OCI-LY1 (cell line): Measurements from ENCODE around the gene NECAP2.
A peak's percentile ranks its signal among the peaks of the same experiment; 100 is the strongest.
"Not testable (repeated sequence)": the region's sequence is repeated elsewhere in the genome, so short reads cannot be mapped to it uniquely, and the experiment has no call there.

Experiments used
- H2AFZ ChIP-seq: fragments of 200-600 bp; sonication (generic), shearing (Covaris generic); 2 replicates; pipeline ENCODE4 v1.6.0; 2014; ENCODE audit warnings: antibody characterized with exemption, mild to moderate bottlenecking, low read length
- H3F3A ChIP-seq: fragments of 200-600 bp; sonication (generic), shearing (Covaris generic); 2 replicates; pipeline ENCODE4 v1.6.0; 2014; ENCODE audit warnings: mild to moderate bottlenecking, antibody characterized with exemption, low read length, moderate library complexity; ENCODE audit not compliant: insufficient read depth
- H3K27ac ChIP-seq: fragments of 200-600 bp; sonication (generic); 2 replicates; pipeline ENCODE4 v1.5.1; 2014; ENCODE audit warnings: low read length, mixed run types, mild to moderate bottlenecking, low read depth; ENCODE audit not compliant: poor library complexity, severe bottlenecking
- H3K27me3 ChIP-seq: fragments of 200-600 bp; sonication (generic); 2 replicates; pipeline ENCODE4 v1.6.0; 2014; ENCODE audit warnings: antibody characterized with exemption, mild to moderate bottlenecking, low read length, moderate library complexity; ENCODE audit not compliant: insufficient read depth
- H3K36me3 ChIP-seq: fragments of 200-600 bp; sonication (generic); 2 replicates; pipeline ENCODE4 v1.6.1; 2014; ENCODE audit warnings: mild to moderate bottlenecking, antibody characterized with exemption, low read length, moderate library complexity, mixed read lengths; ENCODE audit not compliant: insufficient read depth
- H3K4me1 ChIP-seq: fragments of 200-600 bp; sonication (generic); 2 replicates; pipeline ENCODE4 v1.5.1; 2014; ENCODE audit warnings: mild to moderate bottlenecking, low read length, moderate library complexity; ENCODE audit not compliant: insufficient read depth, severe bottlenecking
- H3K4me2 ChIP-seq: fragments of 200-600 bp; sonication (generic), shearing (Covaris generic); 2 replicates; pipeline ENCODE4 v1.6.1; 2014; ENCODE audit warnings: low read length
- H3K4me3 ChIP-seq: fragments of 200-600 bp; sonication (generic); 2 replicates; pipeline ENCODE4 v1.5.1; 2014; ENCODE audit warnings: low read length, low read depth, mild to moderate bottlenecking, mixed read lengths; ENCODE audit not compliant: poor library complexity, severe bottlenecking
- H3K79me2 ChIP-seq: fragments of 200-600 bp; shearing (Covaris generic); 2 replicates; pipeline ENCODE4 v1.6.1; 2016; ENCODE audit warnings: mixed run types, low read length, mixed read lengths; ENCODE audit not compliant: insufficient read depth
- H3K9ac ChIP-seq: fragments of 200-600 bp; sonication (generic), shearing (Covaris generic); 2 replicates; pipeline ENCODE4 v1.6.1; 2014; ENCODE audit warnings: mild to moderate bottlenecking, low read length, mixed read lengths
- H3K9me2 ChIP-seq: fragments of 200-600 bp; sonication (generic), shearing (Covaris generic); 2 replicates; pipeline ENCODE4 v1.6.1; 2014; ENCODE audit warnings: low read depth, mild to moderate bottlenecking, low read length, mixed read lengths
- H3K9me3 ChIP-seq: fragments of 200-600 bp; shearing (Covaris generic); 2 replicates; pipeline ENCODE4 v1.6.1; 2014; ENCODE audit warnings: low read length, mixed read lengths
- H4K20me1 ChIP-seq: fragments of 200-600 bp; sonication (generic), shearing (Covaris generic); 2 replicates; pipeline ENCODE4 v1.6.0; 2016; ENCODE audit warnings: mild to moderate bottlenecking, low read length; ENCODE audit not compliant: insufficient read depth
- EZH2 ChIP-seq: fragments of 200-600 bp; sonication (generic), shearing (Covaris generic); IDR thresholded peaks from 2 replicates; pipeline ENCODE4 v1.8.0; 2017; ENCODE audit warnings: borderline replicate concordance, mixed run types, mild to moderate bottlenecking, antibody characterized with exemption, low read length, moderate library complexity, mixed read lengths
- TF ChIP-seq, protein P1 (sequence below): fragments of 200-600 bp; sonication (generic), shearing (Covaris generic); IDR thresholded peaks from 2 replicates; pipeline ENCODE4 v1.5.1; 2017; ENCODE audit warnings: mild to moderate bottlenecking, antibody characterized with exemption, low read length, moderate library complexity, mixed read lengths

NECAP2 gene

DNA sequence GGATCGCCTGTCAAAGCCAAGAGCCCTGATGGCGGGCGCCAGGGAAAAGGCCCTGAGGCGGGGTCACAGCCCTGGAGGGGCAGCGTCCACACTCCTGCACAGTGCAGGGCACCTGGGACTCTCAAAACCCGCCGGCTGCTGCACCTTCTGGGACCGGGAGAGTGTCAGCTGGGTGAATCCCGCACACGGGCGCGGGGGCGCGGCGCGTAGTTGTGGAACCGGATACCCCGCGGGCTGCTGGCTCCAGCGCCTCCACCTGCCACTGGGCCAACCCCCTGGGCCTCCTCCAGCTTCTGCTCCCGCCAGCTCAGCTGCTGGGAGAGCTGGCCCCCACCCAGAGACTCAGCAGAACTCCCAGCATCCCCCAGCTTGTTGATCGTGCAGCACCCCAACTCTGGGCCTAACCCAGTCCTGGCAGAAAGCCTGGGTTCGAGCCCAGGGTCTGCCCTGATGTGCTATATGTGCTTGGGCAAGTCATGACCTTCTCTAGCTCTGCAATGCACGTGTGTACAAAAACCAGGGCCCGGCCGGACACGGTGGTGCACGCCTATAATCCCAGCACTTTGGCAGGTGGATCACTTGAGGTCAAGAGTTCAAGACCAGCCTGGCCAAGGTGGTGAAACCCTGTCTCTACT lies 33.8 kb downstream of the NECAP2 start:
- Histone ChIP-seq H3K4me3 (no peak overlapping the region), H3K9me3 (no peaks in the 10 kb centered on the region), H3K4me1 (no peaks in the 10 kb centered on the region), H3K27ac (no peak overlapping the region), H3K9me2 (no peaks in the 10 kb centered on the region), H3F3A (no peaks in the 10 kb centered on the region), H3K79me2 (no peaks in the 10 kb centered on the region), H4K20me1 (no peaks in the 10 kb centered on the region), H3K27me3 (no peaks in the 10 kb centered on the region), H3K4me2 (no peak overlapping the region), H3K9ac (no peak overlapping the region), H3K36me3 (no peaks in the 10 kb centered on the region), H2AFZ (no peak overlapping the region)
- TF ChIP-seq, protein P1, sequence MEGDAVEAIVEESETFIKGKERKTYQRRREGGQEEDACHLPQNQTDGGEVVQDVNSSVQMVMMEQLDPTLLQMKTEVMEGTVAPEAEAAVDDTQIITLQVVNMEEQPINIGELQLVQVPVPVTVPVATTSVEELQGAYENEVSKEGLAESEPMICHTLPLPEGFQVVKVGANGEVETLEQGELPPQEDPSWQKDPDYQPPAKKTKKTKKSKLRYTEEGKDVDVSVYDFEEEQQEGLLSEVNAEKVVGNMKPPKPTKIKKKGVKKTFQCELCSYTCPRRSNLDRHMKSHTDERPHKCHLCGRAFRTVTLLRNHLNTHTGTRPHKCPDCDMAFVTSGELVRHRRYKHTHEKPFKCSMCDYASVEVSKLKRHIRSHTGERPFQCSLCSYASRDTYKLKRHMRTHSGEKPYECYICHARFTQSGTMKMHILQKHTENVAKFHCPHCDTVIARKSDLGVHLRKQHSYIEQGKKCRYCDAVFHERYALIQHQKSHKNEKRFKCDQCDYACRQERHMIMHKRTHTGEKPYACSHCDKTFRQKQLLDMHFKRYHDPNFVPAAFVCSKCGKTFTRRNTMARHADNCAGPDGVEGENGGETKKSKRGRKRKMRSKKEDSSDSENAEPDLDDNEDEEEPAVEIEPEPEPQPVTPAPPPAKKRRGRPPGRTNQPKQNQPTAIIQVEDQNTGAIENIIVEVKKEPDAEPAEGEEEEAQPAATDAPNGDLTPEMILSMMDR, result no peak
- no peak for TF ChIP-seq EZH2

DNA sequence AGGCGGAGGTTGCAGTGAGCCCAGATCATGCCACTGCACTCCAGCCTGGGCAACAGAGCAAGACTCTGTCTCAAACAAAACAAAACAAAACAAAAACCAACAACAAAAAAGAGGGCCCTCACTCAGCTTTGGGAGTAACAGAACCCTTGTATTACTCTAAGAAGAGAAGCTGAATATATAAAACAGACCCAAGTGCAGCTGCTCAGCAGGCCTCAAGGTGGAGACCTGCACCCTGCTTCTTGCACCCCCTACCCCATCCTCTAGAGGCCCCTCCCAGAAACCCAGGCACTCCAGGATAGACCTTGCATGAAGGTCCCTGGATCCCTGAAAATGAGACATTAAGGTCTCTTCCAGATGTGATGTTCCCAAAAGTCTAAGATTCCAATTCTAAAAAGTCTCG lies 34.4 kb downstream of the NECAP2 start:
- H3K4me2 ChIP-seq, H3K9me2 ChIP-seq, H2AFZ ChIP-seq, H3K27ac ChIP-seq, H3K9ac ChIP-seq, H3K79me2 ChIP-seq, H3K4me3 ChIP-seq, H3K9me3 ChIP-seq, H3K27me3 ChIP-seq, H3F3A ChIP-seq, H3K36me3 ChIP-seq, H4K20me1 ChIP-seq, H3K4me1 ChIP-seq: not testable (repeated sequence)
- TF ChIP-seq, protein P1, result peak; percentile 24; the same call in 1 of the 2 replicates

DNA sequence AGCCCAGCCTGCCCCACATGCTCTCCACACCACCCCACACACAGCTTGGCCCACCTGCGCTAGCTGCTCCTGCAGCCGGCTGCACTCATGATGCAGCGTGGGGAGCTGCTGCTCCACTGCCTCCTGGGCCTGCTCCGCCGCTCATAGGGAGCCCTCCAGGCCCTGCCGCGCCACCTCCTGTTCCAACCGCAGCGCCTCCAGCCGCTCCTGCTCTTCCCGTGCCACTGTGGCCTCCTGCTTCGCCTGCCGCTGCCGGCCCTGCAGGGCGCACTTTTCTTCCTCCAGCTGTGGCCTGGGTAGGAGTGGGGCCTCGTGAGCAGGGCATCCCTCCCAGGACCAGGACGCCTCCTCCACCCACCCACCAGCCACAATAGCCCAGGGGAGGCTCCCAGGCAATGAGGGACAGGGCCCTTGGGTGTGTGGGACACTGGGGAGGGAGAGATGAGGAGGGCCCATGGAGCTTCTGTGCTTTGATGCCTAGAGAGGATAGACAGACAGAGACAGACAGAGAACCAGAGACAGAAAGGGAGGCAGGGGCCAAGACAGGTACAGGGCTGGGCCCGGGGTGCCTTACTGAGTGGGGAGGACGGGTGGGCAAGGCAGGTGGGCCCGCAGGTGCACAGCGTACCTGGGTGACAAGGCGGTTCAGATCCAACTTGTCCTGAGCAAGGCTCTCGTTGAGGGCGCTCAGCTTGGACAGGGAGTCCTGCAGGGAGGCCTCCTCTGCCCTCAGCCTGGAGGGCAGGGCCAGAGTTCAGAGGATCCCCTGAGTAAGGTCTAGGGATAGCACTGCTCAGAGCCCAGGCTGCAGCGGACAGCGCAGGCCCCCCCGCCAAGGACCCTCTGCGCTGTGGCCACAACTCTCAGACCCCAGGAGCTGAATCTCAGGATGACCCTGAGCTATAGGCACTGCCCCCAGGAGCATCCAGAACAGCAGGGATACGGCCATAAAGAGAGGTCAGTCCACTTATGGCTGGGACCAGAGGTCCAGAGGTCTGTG lies 35.5 kb downstream of the NECAP2 start:
- not testable (repeated sequence) for H2AFZ ChIP-seq, H3F3A ChIP-seq, H3K79me2 ChIP-seq, H3K9me3 ChIP-seq, H3K27ac ChIP-seq, H3K36me3 ChIP-seq, H3K9me2 ChIP-seq, H3K27me3 ChIP-seq, H3K9ac ChIP-seq, H3K4me2 ChIP-seq, H4K20me1 ChIP-seq, H3K4me3 ChIP-seq, H3K4me1 ChIP-seq
